ENCODE measurements around the gene PDK2.

DNA sequence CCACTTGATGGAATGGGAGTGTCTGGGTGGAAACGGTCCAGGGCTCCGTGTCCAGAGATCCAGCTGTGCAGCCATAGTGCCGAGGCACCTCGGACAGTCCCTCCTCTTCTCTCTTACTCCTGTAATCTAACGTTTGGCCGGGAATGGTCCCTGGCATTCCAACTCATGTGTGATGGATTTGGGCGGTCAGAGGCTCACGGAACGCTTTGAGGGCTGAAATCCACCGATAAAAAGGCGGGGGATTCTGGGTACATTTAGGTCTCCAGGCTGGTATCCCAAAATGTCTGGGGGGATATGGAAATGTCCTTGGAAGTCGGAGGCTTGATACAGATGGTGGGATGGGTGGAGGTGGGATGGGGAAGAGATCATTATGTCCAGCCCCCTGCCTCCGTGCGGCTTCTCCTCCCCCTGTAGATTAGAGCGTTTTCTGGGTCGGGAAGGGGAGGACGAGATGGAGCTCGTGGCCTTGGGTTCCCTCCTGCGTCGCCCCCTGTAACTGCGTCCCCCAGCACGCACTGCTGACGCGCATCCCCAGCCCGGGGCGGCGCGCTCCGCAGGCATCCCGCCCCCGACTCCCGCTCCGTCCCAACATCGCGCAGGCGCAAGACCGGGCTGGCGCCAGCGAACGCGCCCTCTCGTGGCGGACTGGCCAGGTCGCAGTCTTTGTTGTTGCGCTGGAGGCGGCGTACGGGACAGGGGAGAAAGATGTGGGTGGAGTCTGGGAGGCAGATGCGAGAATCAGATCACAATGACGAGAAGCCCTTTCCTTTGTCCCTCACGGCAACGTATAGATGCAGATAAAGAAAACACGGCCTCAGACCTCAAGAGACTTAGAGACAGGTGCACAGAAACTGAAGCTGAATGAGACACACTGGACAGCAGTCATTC lies 66.1 kb downstream of the PDK2 start:
- TF ChIP-seq POLR2A (IDR thresholded peaks at IDR 0.05; ENCODE audit: low read depth, low read length) (peak; percentile 58), MAFK (IDR thresholded peaks at IDR 0.05; ENCODE audit: low read depth, low read length) (no peak), RCOR1 (IDR thresholded peaks at IDR 0.05; ENCODE audit: insufficient replicate concordance, low read length) (no peak), MAZ (IDR thresholded peaks at IDR 0.05; ENCODE audit: borderline replicate concordance, low read depth, low read length) (peak; percentile 75; the same call in 1 of the 2 replicates), SMC3 (IDR thresholded peaks at IDR 0.05; ENCODE audit: low read depth, low read length) (peak; percentile 96), RFX5 (IDR thresholded peaks at IDR 0.05; ENCODE audit: low read depth, low read length) (no peak), BHLHE40 (IDR thresholded peaks at IDR 0.05; ENCODE audit: low read depth, low read length) (no peak), MXI1 (IDR thresholded peaks at IDR 0.05; ENCODE audit: borderline replicate concordance, low read depth, low read length) (0 out of 2 replicates have a peak, but pooled peaks have one; percentile 6)
- TF ChIP-seq, protein P1, sequence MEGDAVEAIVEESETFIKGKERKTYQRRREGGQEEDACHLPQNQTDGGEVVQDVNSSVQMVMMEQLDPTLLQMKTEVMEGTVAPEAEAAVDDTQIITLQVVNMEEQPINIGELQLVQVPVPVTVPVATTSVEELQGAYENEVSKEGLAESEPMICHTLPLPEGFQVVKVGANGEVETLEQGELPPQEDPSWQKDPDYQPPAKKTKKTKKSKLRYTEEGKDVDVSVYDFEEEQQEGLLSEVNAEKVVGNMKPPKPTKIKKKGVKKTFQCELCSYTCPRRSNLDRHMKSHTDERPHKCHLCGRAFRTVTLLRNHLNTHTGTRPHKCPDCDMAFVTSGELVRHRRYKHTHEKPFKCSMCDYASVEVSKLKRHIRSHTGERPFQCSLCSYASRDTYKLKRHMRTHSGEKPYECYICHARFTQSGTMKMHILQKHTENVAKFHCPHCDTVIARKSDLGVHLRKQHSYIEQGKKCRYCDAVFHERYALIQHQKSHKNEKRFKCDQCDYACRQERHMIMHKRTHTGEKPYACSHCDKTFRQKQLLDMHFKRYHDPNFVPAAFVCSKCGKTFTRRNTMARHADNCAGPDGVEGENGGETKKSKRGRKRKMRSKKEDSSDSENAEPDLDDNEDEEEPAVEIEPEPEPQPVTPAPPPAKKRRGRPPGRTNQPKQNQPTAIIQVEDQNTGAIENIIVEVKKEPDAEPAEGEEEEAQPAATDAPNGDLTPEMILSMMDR (conservative IDR thresholded peaks at IDR 0.05; ENCODE audit: low read depth, low read length): peak; percentile 97
- TF ChIP-seq, protein P2, sequence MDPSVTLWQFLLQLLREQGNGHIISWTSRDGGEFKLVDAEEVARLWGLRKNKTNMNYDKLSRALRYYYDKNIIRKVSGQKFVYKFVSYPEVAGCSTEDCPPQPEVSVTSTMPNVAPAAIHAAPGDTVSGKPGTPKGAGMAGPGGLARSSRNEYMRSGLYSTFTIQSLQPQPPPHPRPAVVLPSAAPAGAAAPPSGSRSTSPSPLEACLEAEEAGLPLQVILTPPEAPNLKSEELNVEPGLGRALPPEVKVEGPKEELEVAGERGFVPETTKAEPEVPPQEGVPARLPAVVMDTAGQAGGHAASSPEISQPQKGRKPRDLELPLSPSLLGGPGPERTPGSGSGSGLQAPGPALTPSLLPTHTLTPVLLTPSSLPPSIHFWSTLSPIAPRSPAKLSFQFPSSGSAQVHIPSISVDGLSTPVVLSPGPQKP (IDR thresholded peaks at IDR 0.05; ENCODE audit: borderline replicate concordance, low read depth, low read length): no peak
- TF ChIP-seq, protein P3, sequence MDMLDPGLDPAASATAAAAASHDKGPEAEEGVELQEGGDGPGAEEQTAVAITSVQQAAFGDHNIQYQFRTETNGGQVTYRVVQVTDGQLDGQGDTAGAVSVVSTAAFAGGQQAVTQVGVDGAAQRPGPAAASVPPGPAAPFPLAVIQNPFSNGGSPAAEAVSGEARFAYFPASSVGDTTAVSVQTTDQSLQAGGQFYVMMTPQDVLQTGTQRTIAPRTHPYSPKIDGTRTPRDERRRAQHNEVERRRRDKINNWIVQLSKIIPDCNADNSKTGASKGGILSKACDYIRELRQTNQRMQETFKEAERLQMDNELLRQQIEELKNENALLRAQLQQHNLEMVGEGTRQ (IDR thresholded peaks at IDR 0.05; ENCODE audit: low read depth, low read length): 0 out of 2 replicates have a peak, but pooled peaks have one; percentile 4
